ENCODE results near the gene INTS6L. TPM values are rescaled to one million over a fixed set of nuclear protein-coding genes. Genes with fewer than 3 reads are reported as not detected.

The INTS6L gene
- total and polyA plus RNA-seq, 2 of the 8 experiments (the other 6 are each of a cell fraction or from before 2014, with no cell fraction given): 4.1 to 5.2 TPM

GRCh38 chrX:135520022-135520552 lies 373 bp upstream of the INTS6L start:
- no peak overlapping the region for H3K56ac ChIP-seq (replicated peaks; ENCODE audit: insufficient read length, low read depth, low read length)
- H3K9me3 ChIP-seq (ENCODE audit: insufficient read depth in 2 of 2, low read depth in 1 of 2, low read length in 1 of 2): no peaks in the 10 kb centered on the region
- H3K36me3 ChIP-seq (ENCODE audit: control insufficient read depth in 2 of 4, insufficient read depth in 4 of 4, low read length in 3 of 4): no peaks in the 10 kb centered on the region
- H3K4me3 ChIP-seq (ENCODE audit: extremely low read depth in 1 of 4, insufficient read depth in 2 of 4, low read depth in 3 of 4, low read length in 4 of 4): peak overlapping the region; percentile 33 to 84 (median 58); a peak in 5 of 8 replicates
- no peaks in the 10 kb centered on the region for H3K79me1 ChIP-seq (ENCODE audit: low read depth, low read length)
- H2BK15ac ChIP-seq (ENCODE audit: low read length): no peak overlapping the region
- no peak overlapping the region for H2BK120ac ChIP-seq (replicated peaks; ENCODE audit: low read depth, low read length)
- H2AFZ ChIP-seq (ENCODE audit: low read length): peak overlapping the region; percentile 89
- H2AK5ac ChIP-seq (ENCODE audit: low read depth, low read length): no peak overlapping the region
- H3K27me3 ChIP-seq (replicated peaks in 1 of 4; ENCODE audit: control insufficient read depth in 3 of 4, extremely low read depth in 1 of 4, insufficient read depth in 3 of 4, low read length in 3 of 4): no peaks in the 10 kb centered on the region
- H2BK20ac ChIP-seq (ENCODE audit: low read length): no peak overlapping the region
- no peak overlapping the region for H4K91ac ChIP-seq (replicated peaks; ENCODE audit: insufficient read length, low read length)
- H3K4me2 ChIP-seq (ENCODE audit: insufficient read depth in 1 of 2, low read depth in 2 of 2, low read length in 2 of 2): peak overlapping the region; percentile 9 to 69
- H4K5ac ChIP-seq (ENCODE audit: insufficient read length, low read depth, low read length): no peak overlapping the region
- no peak for TF ChIP-seq SP4 (IDR thresholded peaks at IDR 0.05; ENCODE audit: low read length)
- TF ChIP-seq TAF1 (IDR thresholded peaks at IDR 0.05; ENCODE audit: low read depth, low read length): no peak
- TF ChIP-seq CEBPB (IDR thresholded peaks at IDR 0.05; ENCODE audit: low read depth, low read length): no peak
- peak; percentile 65; the same call in 1 of the 2 replicates for TF ChIP-seq POU5F1 (IDR thresholded peaks at IDR 0.05; ENCODE audit: low read depth, low read length)
- TF ChIP-seq EZH2 (IDR thresholded peaks at IDR 0.05; ENCODE audit: low read depth, low read length, severe bottlenecking): no peak
- no peak for TF ChIP-seq JUND (IDR thresholded peaks at IDR 0.05; ENCODE audit: low read length)
- no peak for TF ChIP-seq MAX (IDR thresholded peaks at IDR 0.05)
- TF ChIP-seq SIN3A (conservative IDR thresholded peaks at IDR 0.05 in 1 of 2, IDR thresholded peaks at IDR 0.05 in 1 of 2; ENCODE audit: low read depth in 1 of 2, low read length in 2 of 2): no peak
- peaks cover 0 to 2% (median 0%) of the 10 kb centered on the region in 4 experiments; a peak in 3 of 7 replicates for H3K4me1 ChIP-seq (replicated peaks in 1 of 4; ENCODE audit: control insufficient read depth in 3 of 4, insufficient read depth in 4 of 4, low read length in 3 of 4)
- no peak for DNase-seq (ENCODE audit: low read depth in 1 of 2, low spot score in 2 of 2)
- peak overlapping the region in 1 of 4 experiments; percentile 43; a peak in 1 of 7 replicates for H3K9ac ChIP-seq (replicated peaks in 1 of 4; ENCODE audit: extremely low read depth in 1 of 4, low read depth in 3 of 4, low read length in 3 of 4)
- no peak overlapping the region for H3K4ac ChIP-seq (replicated peaks; ENCODE audit: insufficient read length, low read depth, low read length)
- no peak overlapping the region; the same call in 1 of the 2 replicates for H3K18ac ChIP-seq (ENCODE audit: extremely low read depth, low read length)
- H2BK5ac ChIP-seq (ENCODE audit: low read depth, low read length): no peak overlapping the region
- CTCF ChIA-PET (ENCODE audit: partially characterized antibody): interaction anchor here (0.7 kb wide), 1 partner anchor 24 kb away, joined by 3 read pairs; no protein-coding TSS in a partner anchor
- no peak overlapping the region for H3K27ac ChIP-seq (ENCODE audit: low read depth, low read length)
- 21% methylated on average over 12 of the region's 12 CpGs; no CpG with 5 or more reads in 1 of the 2 experiments for WGBS, 2 experiments (ENCODE audit: extremely low coverage in 1 of 2, insufficient coverage in 1 of 2, insufficient read length in 1 of 2, insufficient replicate concordance in 2 of 2, low coverage in 1 of 2, low lambda C conversion rate in 2 of 2, missing lambda C conversion rate in 1 of 2)
- peaks cover 7% of the 10 kb centered on the region; the same call in 1 of the 2 replicates for H3K23me2 ChIP-seq (ENCODE audit: low read depth, low read length)
- FAIRE-seq: no peak
- no peak overlapping the region for H3K14ac ChIP-seq (ENCODE audit: insufficient read length)
- POLR2A ChIA-PET (ENCODE audit: partially characterized antibody): interaction anchor here (1.0 kb wide), 1 partner anchor 47 kb away, joined by 3 read pairs; no protein-coding TSS in a partner anchor
- H4K20me1 ChIP-seq (replicated peaks in 1 of 2; ENCODE audit: control insufficient read depth in 1 of 2, insufficient read depth in 2 of 2, low read length in 2 of 2): no peaks in the 10 kb centered on the region
- no peak overlapping the region for H4K8ac ChIP-seq (ENCODE audit: extremely low read depth, insufficient read depth, low read length)
- H3K23ac ChIP-seq (ENCODE audit: insufficient read length): no peak overlapping the region
- no peaks in the 10 kb centered on the region for H3K79me2 ChIP-seq (ENCODE audit: control insufficient read depth in 1 of 2, insufficient read depth in 2 of 2, low read length in 2 of 2)
- no peak overlapping the region for H2BK12ac ChIP-seq (ENCODE audit: low read depth, low read length)
